UCSD-AML1 (cell line): ENCODE data around the gene SINHCAF.

Experiments
- DNase-seq: peaks from one replicate; lab custom pipeline; 2025; ENCODE audit not compliant: unreplicated experiment; lab: John Stamatoyannopoulos, UW

SINHCAF gene

GRCh38 chr12:31339831-31340622, 14.1 kb upstream of the SINHCAF start:
- no peak for DNase-seq

GRCh38 chr12:31337952-31338351, 12.0 kb upstream of the SINHCAF start:
- DNase-seq = no peak

- DNase-seq = no peak
Observed at GRCh38 chr12:31331242-31331641, 5.3 kb upstream of the SINHCAF start.

GRCh38 chr12:31326736-31327659, 1.0 kb upstream of the SINHCAF start:
- no peak for DNase-seq

GRCh38 chr12:31325524-31325875, 450 bp downstream of the SINHCAF start:
- DNase-seq = peak; percentile 60

- peak; percentile 60 for DNase-seq
Observed at GRCh38 chr12:31324845-31325523, 966 bp downstream of the SINHCAF start.

GRCh38 chr12:31324116-31324844, 1.7 kb downstream of the SINHCAF start:
- peak; percentile 78 for DNase-seq

GRCh38 chr12:31323391-31324115, 2.4 kb downstream of the SINHCAF start:
- peak; percentile 71 for DNase-seq

GRCh38 chr12:31322801-31323207, 3.1 kb downstream of the SINHCAF start:
- DNase-seq = no peak

- DNase-seq = no peak
Observed at GRCh38 chr12:31321897-31322228, 4.1 kb downstream of the SINHCAF start.

- no peak for DNase-seq
Observed at GRCh38 chr12:31321186-31321896, 4.6 kb downstream of the SINHCAF start.

GRCh38 chr12:31318657-31319269, 7.2 kb downstream of the SINHCAF start:
- DNase-seq = no peak

- no peak for DNase-seq
Observed at GRCh38 chr12:31317471-31318395, 8.2 kb downstream of the SINHCAF start.

- DNase-seq = no peak
Observed at GRCh38 chr12:31316891-31317290, 9.1 kb downstream of the SINHCAF start.

GRCh38 chr12:31315784-31316465, 10.0 kb downstream of the SINHCAF start:
- DNase-seq = no peak

GRCh38 chr12:31315044-31315715, 10.8 kb downstream of the SINHCAF start:
- no peak for DNase-seq

- no peak for DNase-seq
Observed at GRCh38 chr12:31312431-31312830, 13.5 kb downstream of the SINHCAF start.
